EH (cell line): Measurements from ENCODE around the gene NPL.

ENCODE experiments used
- DNase-seq: peaks from one replicate; pipeline ENCODE4 v3.0.0-alpha.2; 2015; ENCODE audit warnings: low read depth

NPL gene

DNA sequence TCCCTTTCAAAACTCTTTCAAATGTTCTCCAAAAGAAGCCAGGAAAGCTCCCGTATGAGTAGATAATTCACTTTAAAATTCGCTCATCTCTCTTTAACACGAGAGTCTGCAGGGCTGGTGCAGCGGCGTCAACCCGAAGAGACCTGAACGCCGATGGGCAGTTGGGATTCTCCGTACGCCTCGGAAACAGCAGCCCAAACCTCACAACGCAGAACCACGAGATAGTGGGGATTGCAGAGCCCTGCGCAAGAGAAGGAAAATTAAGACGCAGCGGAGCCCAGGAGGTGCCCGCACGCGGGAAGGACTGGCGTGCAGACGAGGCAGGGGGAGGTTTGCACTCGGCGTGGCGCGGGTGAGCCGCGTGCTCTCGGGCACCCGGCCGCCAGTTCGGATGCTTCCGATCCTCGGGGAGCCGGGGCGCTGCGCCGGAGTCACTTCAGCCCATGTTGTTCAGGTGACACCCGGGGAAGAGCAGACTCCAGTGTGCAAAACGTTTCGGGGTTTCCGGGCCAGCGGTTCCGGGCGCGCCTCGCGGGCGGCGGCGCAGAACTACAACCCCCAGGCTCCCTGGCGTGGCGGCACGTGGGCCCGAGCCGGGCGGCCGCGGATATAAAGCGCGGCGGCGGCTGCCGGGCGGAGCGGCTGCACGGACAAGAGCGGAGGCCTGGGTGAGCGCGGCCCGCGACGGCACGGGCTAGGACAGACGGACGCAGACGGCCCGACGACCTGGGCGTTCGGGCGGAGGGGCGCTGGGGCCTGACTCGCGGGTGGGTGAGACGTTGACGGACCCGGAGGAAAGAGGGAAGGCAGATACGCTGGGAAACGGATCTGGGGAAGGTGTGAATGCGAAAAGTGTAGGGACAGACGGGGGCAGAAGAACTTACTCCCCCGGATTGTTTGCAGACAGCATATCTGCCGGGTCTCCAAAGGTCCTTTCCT lies at the start of gene NPL:
NPL (plus strand) TSS at position 636 of the 939 bp plus-strand sequence. CDS start 4,599 bp downstream, outside the sequence.
- DNase-seq: peak; percentile 75

GRCh38 chr1:182740120-182740519 lies 49.5 kb upstream of the NPL start:
- no peak for DNase-seq

DNA sequence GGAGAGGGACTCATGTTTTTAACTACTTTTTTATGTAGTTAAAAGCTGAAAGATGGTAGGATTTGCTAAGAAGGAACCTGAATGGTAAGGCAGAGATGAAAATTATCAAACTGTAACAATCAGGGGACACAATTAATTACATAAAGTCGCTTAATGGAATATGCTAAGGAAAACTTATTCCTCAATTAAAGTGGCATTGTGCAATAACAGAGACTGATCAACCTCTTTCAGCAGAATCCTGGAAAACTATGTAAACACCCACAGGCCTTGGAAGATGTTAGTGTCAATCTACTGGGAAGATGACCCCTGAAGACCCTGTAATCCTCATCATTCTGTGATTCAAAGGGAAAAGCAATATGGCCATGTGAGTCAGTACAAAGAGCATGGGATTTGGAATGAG lies 46.8 kb upstream of the NPL start:
- DNase-seq: no peak

- peak; percentile 8 for DNase-seq
Observed at GRCh38 chr1:182752077-182752988, 37.2 kb upstream of the NPL start.

DNA sequence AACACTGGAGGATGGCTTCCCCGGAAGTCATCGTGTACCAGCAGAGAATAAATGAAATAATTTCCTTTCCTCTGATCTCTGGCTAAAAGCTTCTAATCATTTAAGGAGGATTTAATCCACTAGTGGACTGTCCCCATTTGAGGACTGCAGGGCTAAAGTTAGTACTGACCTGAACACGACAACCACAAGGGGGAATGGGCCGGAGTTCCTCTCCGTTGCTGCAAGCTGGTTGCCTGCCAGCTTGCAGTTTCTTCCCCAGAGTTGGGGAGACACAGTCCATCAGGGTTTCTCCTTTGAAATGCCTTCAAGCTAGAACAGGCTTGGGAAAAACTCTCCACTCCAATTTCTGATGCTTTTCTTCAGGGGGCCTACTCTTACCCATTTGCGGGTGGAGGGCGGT lies 35.5 kb upstream of the NPL start:
- DNase-seq: no peak

GRCh38 chr1:182754543-182755314 lies 34.8 kb upstream of the NPL start:
- no peak for DNase-seq

GRCh38 chr1:182755632-182756031 lies 33.9 kb upstream of the NPL start:
- DNase-seq: no peak

GRCh38 chr1:182756423-182756822 lies 33.1 kb upstream of the NPL start:
- no peak for DNase-seq

DNA sequence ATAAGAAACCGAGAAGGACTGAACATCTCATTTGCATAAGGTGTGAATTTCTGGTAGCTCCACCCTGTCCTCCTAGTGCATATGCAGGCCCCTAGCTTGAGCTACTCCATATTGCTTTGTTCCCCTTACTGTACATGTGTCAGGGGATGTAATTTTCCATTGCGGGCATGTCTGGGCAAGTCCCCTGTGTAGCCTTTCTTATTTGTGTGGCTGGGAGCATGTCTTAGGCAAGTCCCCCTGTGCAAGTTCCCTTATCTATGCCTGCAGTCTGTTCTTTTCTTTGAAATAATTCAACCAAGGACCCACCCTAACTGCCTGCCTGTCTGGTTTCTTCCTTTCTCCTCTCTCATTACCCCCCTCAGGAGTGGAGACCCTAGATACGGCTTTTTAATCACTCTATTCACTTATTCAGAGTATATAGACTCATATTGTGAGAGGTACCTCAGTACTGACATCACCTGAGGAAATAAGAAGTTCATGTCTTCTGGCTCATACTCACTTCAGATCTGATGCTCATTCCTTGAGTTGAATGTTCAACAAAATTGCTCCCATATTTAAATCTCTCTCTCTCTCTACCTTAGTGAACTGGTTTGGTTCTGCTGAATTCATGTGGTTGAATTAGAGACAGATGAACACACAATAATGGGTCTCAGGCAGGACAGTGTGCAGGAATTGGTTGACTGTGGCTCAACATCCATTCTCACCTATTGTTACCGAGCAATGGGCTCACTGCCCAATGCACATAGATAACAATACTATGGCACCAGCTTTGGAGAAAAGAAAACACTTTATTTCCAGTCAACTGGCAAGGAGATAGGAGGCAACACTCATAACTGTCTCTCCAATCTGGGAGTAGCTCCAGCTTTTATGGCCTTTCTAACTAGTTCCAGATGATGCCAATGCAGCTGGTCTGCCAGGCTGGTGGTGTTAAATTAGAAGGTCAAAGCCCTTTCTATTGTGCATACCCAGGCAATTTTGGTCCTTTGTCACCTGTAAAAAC lies 27.9 kb upstream of the NPL start:
- DNase-seq: peak; percentile 15

- DNase-seq: no peak
Observed at GRCh38 chr1:182762536-182762935, 27.0 kb upstream of the NPL start.

- DNase-seq: no peak
Observed at GRCh38 chr1:182764029-182764727, 25.4 kb upstream of the NPL start.

DNA sequence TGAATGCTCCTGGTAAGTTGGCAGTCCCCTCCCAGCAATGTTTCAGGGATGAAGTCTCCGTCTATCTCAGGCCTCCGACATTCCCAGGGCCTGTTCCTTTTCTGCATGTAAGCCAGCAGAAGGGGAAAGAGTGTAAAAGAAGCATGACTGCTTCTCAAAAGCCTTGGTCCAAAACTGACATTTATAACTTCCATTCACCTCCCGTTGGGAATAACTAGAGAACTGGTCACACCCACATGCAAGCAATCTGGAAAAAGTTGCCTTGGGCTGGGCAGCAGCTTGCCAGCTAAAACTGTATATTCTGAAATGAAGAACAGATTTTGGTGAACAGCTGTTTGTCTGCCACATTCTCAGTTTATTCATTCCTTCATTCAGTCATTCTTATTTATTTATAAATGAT lies 24.2 kb upstream of the NPL start:
- no peak for DNase-seq

- no peak for DNase-seq
Observed at GRCh38 chr1:182766050-182766449, 23.5 kb upstream of the NPL start.

DNA sequence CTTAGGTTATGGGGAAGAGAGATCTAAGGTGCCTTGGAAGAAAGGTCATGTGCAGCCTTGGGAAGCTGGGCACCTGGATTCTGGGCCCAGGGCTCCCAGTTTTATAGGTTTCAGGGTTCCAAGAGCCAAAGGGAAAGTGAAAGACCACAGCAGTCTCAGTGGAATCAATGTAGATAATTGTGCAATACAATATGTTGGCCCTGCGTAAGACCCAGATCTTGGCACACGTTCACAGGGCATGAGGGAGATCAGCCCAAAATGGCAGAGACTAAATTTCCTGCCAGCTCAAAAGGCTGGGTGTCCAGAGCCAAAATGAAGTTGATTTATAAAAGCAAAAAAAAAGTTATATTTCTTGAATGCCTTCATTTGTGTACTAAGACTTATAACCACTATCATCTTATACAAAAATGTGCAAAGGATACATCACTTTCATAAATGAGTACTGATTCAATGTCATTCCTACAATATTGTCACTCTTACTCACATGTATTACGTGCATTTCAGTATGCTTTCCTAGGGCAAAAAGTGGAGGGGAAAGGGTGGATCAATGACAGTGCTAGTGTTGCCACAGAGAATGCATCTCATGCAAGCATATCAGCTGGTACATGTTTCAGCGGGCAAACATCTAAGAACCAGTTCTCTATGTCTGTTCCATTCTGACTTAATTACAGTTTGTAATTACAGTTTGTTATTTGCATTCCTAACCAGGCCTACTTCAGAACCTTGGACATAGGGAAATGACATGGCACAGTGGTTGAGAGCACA lies 22.5 kb upstream of the NPL start:
- DNase-seq: no peak

DNA sequence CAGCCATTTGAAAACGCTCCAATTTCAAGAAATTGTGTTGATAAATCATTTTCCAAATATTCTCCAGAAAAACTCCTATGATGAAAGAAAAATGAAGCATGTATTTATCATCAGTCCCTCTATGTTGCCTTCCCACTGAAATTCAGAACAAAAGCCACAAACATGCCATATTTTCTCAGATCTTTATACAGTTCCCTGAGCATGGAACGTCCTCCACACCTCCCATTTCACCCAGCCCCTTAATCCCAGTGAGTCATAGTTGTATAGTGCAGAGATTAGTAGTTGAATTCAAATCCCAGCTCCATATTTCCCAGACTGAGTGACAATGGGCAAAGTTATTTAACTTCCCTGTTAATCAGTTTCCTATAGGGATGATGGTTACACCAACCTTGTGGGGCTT lies 20.6 kb upstream of the NPL start:
- DNase-seq: no peak

GRCh38 chr1:182770232-182770631 lies 19.3 kb upstream of the NPL start:
- peak; percentile 20 for DNase-seq

GRCh38 chr1:182771187-182771984 lies 18.2 kb upstream of the NPL start:
- no peak for DNase-seq

GRCh38 chr1:182777386-182777785 lies 12.2 kb upstream of the NPL start:
- no peak for DNase-seq

- no peak for DNase-seq
Observed at GRCh38 chr1:182778862-182779261, 10.7 kb upstream of the NPL start.
